GM18520 (cell line): ENCODE data around the gene DLGAP1.

Source experiments
- ATAC-seq: cut with Tn5 transposase; IDR thresholded peaks from one replicate; pipeline ENCODE4 v1.9.1; 2021; ENCODE audit not compliant: unreplicated experiment

DLGAP1 gene

DNA sequence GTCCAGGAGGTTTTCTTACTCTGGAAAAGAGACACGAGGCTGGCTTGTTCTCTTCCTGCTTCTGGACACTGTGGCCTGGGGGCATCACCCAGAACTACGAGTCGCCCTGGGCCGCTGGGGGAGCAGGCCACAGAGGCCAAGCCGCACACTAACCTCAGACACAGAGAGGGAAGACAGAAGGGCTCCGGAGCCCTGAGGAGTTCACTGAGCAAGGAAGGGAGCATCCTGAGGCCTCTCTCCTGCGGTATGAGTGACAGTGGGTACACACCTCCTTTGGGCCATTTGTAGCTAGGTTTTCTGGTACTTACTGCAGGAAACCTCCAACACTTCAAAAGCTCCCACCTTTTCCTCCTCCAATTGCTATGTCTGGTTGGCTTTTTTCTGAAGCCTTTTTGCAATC lies 494.1 kb downstream of the DLGAP1 start:
- no peak for ATAC-seq

- no peak for ATAC-seq
Measured at GRCh38 chr18:3960142-3960541, 495.0 kb downstream of the DLGAP1 start.

DNA sequence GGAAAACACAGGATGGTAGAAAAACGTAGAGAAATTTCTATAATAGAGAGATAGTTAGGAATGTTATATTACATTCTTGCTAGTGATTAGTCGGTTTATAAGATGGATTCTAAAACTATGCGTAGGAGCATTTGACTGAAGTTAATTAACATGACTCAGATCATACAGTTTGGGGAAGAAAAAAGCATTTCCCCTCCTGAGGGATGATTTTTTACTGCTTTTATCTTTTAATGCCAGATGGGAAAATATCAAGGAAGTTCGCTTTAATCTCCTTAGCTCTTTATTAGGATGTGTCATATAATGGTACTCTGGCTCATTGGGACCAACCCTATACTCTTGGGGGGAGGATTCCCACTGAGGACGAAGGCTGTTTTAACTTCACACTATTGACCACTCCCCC lies 503.1 kb downstream of the DLGAP1 start:
- no peak for ATAC-seq

DNA sequence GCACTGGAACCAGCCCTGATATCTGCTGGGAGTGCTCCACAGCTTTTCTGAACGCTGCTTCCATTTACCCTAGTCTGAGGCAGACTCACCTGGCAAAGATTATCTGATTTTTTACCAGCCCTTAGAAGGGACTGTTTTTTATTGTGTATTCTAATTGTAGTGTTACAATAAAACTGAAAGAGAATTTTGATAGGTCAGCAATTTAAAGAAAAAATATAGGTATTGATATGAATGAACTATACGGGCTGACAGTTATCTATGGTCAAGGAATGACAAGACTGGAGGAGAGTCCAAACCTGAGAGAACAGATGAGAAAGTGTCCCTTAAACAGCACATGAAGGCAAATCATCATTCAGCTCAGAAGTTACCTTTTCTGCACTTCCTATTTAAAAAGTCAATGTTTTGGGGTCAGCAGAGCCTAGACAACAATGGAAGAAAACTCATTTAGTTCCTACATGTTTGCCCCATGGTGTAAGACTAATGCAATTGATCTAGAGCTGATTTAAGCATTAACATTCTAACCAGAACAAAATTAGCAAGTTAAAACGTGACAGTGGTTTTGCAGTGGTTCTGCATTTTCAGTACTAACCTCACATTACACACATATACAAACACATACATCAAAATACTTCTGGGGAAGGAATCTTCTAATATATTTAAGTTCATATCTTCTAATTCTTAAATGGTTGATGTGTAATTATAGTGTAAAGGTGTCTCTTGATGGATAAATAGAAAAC lies 504.3 kb downstream of the DLGAP1 start:
- no peak for ATAC-seq

DNA sequence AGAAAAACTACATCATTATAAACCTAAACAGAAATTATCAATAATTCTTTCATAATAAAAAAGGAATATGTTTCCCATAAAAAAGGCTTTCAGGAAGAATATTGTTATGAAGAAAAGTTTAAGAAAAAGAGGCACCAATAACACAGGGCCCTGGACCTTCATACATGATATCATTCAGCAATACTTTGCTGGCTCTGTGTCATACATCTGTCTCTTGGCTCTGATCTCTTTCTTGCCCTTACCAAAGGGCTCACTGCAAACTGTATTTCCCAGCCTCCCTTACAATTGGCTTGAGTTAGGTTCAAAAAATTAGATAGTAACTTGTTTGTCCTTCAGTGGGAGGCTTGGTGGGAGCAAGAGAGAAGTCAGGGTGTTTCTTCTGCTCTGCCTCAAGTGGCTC lies 506.1 kb downstream of the DLGAP1 start:
- no peak for ATAC-seq

GRCh38 chr18:3947383-3947782 lies 507.7 kb downstream of the DLGAP1 start:
- ATAC-seq = no peak

- ATAC-seq = no peak
Measured at GRCh38 chr18:3935305-3935704, 519.8 kb downstream of the DLGAP1 start.

DNA sequence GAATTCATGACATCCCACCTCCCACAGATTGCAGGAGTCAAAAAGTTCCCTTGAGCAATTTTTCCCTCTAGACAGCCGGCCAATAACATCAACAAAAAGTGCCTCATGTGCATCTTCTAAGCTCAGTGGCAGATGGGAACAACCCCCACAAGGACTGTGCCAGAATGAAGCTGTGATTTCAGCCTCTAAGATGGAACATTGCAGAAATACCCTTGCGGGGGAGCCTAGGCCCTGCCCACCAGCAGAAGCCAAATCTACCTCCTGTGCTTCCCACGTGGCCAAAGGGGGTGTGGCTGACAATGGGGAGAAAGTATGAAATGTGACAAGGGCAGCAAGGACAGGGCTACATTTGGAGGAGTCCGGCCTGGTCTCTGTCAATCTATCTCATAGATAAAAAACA lies 522.8 kb downstream of the DLGAP1 start:
- ATAC-seq = no peak

DNA sequence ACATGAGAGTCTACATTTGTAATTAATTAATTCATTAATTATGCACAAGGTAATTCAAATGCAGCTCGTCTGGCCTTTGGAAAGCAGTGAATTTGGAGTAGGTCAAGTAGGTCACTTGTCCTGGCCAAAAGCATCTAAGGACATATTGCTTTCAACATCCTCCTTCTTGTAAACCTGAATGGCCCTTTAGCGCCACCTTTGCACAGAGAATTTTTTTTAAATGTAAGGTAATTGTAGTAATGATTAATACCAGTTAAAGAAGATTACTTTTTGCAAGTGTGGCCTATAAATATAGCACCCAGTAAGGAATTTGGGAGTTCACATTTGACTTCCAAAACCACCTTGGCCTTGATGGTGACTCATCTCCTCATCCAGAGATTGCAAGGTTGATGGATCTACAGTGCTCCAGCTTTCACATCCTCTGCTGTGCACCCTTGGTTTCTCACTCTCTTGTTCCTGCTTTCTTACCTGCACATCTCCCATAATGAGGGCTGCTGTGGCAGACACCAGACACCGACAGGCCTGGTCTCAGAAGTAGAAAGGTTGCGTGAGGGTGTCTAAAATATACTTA lies 523.5 kb downstream of the DLGAP1 start:
- ATAC-seq = no peak

- no peak for ATAC-seq
Measured at GRCh38 chr18:3931013-3931315, 524.1 kb downstream of the DLGAP1 start.

- no peak for ATAC-seq
Measured at GRCh38 chr18:3930126-3931012, 524.7 kb downstream of the DLGAP1 start.

GRCh38 chr18:3924455-3924854 lies 530.7 kb downstream of the DLGAP1 start:
- ATAC-seq = no peak

- ATAC-seq = no peak
Measured at GRCh38 chr18:3923750-3924149, 531.4 kb downstream of the DLGAP1 start.

DNA sequence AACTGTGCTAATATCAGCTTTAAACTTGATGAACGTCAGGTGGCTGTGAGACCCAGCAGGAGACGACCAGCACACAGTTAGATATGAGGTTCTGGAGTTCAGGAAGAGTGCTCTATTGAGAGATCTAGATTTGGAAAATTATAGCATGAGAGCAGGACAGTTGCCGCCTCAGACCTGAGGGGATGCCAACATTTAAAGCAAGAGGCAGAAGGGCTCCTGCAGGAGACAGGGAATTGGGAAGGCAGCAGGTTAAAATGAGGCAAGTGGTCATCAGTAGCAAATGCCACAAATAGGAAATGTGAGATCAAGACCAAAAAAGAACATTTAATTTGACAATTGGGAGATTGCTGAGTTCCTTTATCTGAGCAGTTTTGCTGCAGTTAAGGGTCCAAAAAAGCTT lies 533.3 kb downstream of the DLGAP1 start:
- ATAC-seq = no peak

DNA sequence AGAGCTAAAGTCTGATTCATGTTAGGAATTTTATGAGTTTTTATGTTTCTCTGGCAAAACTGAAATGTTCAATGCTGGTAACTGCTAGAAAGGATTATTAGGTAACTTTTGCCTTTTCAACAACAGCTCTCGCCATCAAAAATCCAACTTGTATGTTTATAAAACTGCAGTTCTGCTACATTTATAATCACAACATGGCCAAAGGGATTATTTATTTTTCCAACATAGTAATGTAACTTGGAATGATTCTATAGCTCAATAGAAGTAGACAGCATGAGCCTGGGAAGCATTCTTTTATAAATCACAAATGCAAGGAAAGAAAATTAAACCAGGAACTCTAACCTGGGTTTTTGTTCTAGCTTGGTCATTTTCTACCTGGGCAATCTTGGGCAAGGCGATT lies 534.3 kb downstream of the DLGAP1 start:
- no peak for ATAC-seq

GRCh38 chr18:3919396-3920061 lies 535.6 kb downstream of the DLGAP1 start:
- no peak for ATAC-seq

GRCh38 chr18:3916082-3916481 lies 539.0 kb downstream of the DLGAP1 start:
- no peak for ATAC-seq

DNA sequence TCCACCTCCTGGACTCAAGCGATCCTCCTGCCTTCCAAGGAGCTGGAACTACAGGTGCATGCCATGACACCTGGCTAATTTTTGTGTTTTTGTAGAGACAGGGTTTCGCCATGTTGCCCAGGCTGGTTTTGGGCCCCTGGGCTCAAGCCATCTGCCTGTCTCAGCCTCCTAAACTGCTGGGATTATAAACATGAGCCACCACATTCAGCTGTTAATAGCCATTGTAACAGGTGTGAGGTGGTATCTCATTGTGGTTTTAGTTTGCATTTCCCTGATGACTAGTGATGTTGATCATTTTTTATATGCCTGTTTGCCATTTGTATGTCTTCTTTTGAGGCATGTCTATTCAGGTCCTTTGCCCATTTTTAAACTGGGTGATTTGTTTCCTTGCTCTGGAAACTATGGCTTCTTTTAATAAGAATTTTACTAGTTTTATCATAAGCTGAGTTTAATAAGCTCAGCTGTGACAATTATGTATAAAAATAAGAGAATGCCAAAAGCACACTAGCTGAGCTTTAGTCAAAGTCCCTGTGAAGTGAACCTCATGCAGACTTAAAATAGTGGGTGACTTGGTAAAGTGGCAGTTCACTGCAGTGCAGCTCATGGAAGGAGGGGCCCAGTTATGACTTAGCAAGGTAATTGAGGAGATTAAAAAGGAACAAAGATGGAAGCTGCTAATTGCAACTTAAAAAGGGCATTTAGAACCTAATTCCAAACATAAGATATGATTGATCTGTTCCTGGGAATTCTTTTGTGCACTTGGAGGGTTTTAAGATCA lies 540.1 kb downstream of the DLGAP1 start:
- ATAC-seq = peak; percentile 51

GRCh38 chr18:3914109-3914508 lies 541.0 kb downstream of the DLGAP1 start:
- no peak for ATAC-seq

- ATAC-seq = no peak
Measured at GRCh38 chr18:3912705-3913104, 542.4 kb downstream of the DLGAP1 start.

DNA sequence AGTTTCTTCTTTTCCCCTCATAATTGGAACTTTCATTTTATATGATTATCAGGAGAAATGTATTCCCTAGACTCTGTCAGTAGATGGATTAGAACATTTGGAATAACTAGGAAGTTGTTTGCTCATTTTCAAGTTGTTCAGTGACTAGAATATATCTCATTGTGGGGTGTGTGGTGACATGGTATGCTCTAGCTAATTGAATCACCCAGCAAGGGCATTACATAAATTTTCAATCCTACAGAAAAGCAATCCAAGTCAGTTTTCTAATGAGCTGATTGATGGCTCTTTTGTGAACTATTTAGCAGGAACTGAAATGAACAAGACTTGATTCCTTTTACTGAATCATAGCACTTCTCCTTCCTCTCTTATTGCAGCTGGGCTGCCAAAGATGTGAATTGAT lies 543.7 kb downstream of the DLGAP1 start:
- no peak for ATAC-seq
